ENCODE measurements around the gene ROS1. TPM values are rescaled to one million over a fixed set of nuclear protein-coding genes. Genes with fewer than 3 reads are reported as not detected.
"Not testable (repeated sequence)": the region's sequence is repeated elsewhere in the genome, so short reads cannot be mapped to it uniquely, and the experiment has no call there.

Gene ROS1
- under 0.01 TPM in 1 of 2 replicates, not detected in the other for total RNA-seq

DNA sequence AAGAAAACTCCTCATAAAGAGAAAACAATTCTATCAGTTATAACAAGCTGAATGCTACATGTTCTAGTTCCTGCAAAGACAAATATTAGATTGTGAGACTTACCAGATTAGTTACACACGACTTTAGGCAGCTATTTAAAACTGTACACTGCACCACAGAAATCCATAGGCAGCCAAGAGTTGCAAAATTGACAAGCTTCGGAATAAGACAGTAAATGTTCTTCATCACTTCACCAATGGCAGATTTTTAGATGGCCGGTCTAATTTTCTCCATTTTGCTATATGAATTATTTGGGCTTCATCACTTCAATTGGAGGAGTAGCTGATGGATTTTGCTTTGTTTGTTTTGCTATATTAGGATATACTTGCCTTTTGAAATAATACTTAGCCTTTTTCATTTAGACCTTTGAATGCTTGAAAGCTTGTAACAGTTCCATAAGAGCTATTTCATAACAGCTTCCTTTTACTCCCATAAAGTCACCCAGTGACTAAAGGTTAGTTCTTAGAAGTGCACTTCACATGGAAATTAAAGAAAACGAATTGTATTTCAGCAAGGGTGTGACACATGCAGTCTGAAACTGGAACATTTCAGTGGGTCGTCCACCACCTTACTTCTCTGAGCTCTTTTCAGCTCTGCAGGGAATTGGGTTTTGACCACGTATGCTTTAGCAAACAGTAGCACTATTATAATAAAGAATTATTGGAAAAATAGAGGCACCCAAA lies at the start of gene ROS1:
TSS of gene ROS1 (minus strand) at position 512 of the 723 bp plus-strand sequence. CDS start at position 226, 286 bp downstream.
- DNase-seq, result no peak

- no peak for DNase-seq
These were observed 47.7 kb upstream of the ROS1 start for GRCh38 chr6:117473401-117473800.

- no peak for DNase-seq
These were observed 46.9 kb upstream of the ROS1 start for GRCh38 chr6:117472667-117473066.

DNA sequence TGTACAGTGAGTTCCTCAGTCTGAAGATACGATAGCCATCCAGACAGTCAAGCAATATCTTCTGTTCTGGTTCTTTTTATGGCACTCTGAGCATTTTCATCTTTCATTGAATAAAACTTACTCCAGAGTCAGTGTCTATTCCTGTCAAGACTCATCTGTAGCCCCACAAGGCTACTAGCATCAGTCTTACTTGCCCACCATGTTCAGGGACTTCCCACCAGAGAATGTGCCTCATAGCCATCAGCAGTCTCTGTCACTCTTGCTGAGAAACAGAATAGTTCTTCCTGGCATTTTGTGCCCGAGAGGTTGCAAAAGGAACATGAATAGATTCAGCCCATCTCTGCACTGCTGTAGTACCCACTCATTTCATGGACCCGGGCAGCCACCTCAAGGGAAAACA lies 44.0 kb upstream of the ROS1 start:
- no peak for DNase-seq

- DNase-seq, result no peak
These were observed 43.6 kb upstream of the ROS1 start for GRCh38 chr6:117469356-117469755.

DNA sequence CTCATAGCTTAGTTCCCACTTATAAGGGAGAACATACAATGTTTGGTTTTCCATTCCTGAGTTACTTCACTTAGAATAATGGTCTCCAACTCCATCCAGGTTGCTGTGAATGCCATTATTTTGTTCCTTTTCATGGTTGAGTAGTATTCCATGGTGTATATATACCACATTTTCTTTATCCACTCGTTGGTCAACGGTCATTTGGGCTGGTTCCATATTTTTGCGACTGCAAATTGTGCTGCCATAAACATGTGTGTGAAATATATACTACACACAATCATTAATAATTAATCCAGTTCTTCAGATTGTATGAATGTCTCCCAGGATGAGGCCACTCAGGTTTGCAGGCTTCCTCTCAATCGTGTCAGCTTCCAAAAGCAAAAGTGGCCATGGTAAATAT lies 42.8 kb upstream of the ROS1 start:
- not testable (repeated sequence) for DNase-seq

- no peak for DNase-seq
These were observed 42.1 kb upstream of the ROS1 start for GRCh38 chr6:117467876-117468275.

DNA sequence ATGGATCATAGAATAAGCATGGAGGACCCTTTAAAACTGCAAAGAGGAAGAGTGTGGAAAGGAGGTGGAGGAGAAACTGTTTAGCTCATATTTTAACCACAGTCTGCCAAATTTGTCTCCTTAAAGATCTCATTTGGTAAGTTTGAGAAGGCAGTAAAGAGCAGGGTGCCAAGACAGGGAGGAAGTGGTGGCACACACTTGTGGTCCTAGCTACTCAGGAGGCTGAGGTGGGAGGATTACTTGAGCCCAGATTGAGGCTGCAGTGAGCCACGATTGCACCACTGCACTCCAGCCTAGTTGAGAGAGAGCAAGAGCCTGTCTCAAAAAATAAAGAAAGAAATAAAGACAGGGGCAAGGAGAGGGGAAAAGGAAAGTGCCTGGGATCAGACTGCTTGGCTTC lies 39.9 kb upstream of the ROS1 start:
- DNase-seq, result no peak

GRCh38 chr6:117464700-117465099 lies 39.0 kb upstream of the ROS1 start:
- no peak for DNase-seq

- peak; percentile 70 for DNase-seq
These were observed 38.3 kb upstream of the ROS1 start for GRCh38 chr6:117463762-117464665.

- no peak for DNase-seq
These were observed 33.6 kb upstream of the ROS1 start for GRCh38 chr6:117459204-117459944.

DNA sequence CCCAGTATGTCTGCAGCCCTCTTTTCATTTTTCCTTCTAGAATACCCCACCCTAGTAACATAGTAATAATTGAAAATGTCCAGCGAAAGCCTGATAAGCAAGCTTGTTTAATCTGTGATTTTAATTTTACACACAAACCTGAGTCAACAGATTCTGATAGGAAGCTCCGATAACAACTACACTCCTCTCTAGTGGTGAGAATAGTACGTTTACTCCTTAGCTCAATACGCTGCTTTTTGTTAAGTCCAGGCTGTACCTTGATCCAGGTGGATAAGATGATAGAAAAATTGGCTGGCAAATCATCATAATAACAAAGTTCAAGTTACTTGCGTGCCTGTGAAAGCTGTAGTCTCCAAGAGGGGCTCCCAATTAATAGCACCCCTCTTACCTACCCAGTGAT lies 31.3 kb upstream of the ROS1 start:
- DNase-seq, result no peak

- no peak for DNase-seq
These were observed 30.5 kb upstream of the ROS1 start for GRCh38 chr6:117456250-117456649.

- no peak for DNase-seq
These were observed 25.9 kb upstream of the ROS1 start for GRCh38 chr6:117451671-117452070.

GRCh38 chr6:117449549-117450439 lies 24.1 kb upstream of the ROS1 start:
- DNase-seq, result peak; percentile 87

- DNase-seq, result peak; percentile 44
These were observed 23.2 kb upstream of the ROS1 start for GRCh38 chr6:117448732-117449485.

GRCh38 chr6:117448011-117448410 lies 22.3 kb upstream of the ROS1 start:
- DNase-seq, result no peak

DNA sequence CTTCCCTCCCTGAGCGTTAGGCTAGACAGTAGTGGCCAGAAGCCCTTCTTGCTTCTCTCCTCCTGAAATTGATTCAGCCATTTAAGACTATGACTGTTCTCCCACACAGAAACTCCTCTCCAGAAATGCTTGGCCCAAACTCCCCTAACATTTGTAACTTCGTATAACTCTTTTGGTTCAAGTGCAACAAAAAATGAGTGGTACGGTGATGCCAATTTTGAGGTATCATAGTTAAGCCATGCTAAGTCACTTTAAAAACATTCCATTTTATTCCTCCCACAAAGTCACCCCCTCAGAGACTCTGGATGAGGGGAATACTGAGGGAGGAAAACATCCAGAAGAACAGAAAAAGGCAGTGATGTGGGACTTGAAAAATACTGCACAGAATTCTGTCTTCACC lies 21.1 kb upstream of the ROS1 start:
- DNase-seq, result no peak

- DNase-seq, result no peak
These were observed 18.9 kb upstream of the ROS1 start for GRCh38 chr6:117444600-117444999.

DNA sequence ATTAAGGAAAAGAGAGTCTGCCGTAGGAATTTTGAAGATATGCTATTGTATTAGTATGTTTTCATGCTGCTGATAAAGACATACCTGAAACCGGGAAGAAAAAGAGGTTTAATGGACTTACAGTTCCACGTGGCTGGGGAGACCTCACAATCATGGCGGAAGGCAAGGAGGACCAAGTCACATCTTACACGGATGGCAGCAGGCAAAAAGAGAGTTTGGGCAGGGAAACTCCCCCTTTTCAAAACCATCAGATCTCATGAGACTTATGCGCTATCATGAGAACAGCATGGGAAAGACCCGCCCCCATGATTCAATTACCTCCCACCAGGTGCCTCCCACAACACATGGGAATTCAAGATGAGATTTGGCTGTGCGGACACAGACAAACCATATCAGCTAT lies 16.6 kb upstream of the ROS1 start:
- DNase-seq, result not testable (repeated sequence)

DNA sequence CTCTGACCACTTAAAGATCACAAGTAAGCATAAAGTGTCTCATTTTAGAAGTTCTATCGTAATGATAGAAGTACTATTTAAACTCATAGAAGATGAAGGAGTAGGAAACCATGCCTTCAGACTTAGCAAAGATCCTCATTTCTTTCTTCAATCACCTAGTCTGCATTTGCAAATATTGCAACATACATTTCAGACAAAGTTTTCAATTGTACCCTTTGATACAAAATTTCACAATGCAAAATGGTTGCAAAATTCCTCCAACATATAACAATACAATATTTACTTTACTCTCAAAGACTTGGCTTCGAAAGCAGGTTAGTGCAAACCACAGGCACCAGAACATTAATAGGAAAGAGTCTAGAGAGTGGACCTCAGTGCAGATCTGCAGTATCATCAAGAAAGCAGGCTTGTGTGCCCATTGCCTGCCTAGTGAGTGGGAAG lies 16.1 kb upstream of the ROS1 start:
- DNase-seq, result no peak
